ENCODE results near the gene LHFPL2.

DNA sequence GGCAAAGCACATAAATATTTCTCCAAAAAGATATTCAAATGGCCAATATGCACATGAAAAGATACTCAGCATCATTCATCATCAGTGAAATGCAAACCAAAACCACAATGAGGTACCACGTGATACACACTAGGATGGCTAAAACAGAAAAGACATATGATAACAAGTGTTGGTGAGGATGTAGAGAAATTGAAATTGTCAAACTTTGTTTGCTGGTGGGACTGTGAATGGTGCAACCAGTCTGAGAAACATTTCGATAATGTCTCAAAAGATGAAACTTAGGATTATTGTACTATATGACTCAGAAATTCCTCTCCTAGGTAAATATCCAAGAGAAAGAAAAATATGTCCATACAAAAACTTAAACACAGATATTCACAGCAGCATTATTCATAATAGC, 8.6 kb upstream of the LHFPL2 start:
- TF ChIP-seq, protein P1, sequence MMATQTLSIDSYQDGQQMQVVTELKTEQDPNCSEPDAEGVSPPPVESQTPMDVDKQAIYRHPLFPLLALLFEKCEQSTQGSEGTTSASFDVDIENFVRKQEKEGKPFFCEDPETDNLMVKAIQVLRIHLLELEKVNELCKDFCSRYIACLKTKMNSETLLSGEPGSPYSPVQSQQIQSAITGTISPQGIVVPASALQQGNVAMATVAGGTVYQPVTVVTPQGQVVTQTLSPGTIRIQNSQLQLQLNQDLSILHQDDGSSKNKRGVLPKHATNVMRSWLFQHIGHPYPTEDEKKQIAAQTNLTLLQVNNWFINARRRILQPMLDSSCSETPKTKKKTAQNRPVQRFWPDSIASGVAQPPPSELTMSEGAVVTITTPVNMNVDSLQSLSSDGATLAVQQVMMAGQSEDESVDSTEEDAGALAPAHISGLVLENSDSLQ (IDR thresholded peaks at IDR 0.05), result no peak
- no peak for TF ChIP-seq BHLHE40 (IDR thresholded peaks at IDR 0.05; ENCODE audit: borderline replicate concordance)
- TF ChIP-seq L3MBTL2 (conservative IDR thresholded peaks at IDR 0.05), result no peak
- no peak for TF ChIP-seq SUZ12 (IDR thresholded peaks at IDR 0.05)
- TF ChIP-seq ELF4 (IDR thresholded peaks at IDR 0.05), result no peak
- TF ChIP-seq FOXA1 (IDR thresholded peaks at IDR 0.05), result no peak
- no peak for TF ChIP-seq SP1 (IDR thresholded peaks at IDR 0.05)
- TF ChIP-seq TARDBP (IDR thresholded peaks at IDR 0.05), result no peak
- no peak for TF ChIP-seq LEF1 (IDR thresholded peaks at IDR 0.05; ENCODE audit: borderline replicate concordance)
